ENCODE data around the gene BRD9.

DNA sequence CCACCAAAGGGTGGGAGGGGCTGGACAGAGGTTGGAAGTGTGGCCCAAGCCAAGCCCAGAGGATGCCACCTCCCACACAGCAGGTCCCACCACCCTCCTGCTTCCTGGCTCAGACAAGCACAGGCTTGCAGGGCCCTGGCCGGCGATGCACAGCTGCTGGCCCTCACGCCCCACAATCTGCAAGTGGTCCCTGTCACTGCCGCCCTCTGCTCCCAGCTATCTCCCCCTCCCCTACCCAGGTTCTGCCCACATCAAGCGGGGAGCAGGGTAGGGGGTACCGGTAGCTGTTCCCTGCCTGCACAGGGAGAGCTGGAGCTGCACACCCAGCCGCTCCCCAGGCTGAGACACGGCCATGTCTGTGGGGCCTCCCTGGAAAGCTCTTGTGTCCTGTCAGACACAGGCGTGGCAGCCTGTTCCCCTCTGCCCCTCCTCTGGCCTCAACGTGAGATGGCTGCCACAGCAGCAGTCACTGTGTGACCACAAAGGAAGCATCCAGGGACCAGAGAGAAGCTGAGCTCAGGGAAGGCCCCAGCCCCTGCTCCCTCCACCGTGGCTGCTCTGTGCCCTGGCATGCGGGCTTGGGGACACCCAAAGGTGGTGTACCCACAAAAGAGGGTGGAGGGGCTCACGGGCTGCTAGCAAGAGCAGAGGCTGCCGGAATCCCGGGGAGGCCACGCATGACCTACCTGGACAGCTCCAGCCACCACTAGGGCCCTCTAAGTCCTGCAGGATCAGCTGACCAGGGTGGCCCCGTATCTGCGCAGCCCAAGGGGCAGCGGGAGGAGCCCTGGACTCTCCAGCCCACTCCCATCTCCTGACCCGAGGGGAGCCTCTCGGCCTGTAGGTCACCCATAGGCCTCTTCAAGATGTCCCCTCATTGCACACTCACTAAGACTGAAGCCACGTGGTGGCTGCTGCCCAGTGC is 30.9 kb downstream of the BRD9 start:
- TF ChIP-seq, protein P1, sequence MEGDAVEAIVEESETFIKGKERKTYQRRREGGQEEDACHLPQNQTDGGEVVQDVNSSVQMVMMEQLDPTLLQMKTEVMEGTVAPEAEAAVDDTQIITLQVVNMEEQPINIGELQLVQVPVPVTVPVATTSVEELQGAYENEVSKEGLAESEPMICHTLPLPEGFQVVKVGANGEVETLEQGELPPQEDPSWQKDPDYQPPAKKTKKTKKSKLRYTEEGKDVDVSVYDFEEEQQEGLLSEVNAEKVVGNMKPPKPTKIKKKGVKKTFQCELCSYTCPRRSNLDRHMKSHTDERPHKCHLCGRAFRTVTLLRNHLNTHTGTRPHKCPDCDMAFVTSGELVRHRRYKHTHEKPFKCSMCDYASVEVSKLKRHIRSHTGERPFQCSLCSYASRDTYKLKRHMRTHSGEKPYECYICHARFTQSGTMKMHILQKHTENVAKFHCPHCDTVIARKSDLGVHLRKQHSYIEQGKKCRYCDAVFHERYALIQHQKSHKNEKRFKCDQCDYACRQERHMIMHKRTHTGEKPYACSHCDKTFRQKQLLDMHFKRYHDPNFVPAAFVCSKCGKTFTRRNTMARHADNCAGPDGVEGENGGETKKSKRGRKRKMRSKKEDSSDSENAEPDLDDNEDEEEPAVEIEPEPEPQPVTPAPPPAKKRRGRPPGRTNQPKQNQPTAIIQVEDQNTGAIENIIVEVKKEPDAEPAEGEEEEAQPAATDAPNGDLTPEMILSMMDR (conservative IDR thresholded peaks at IDR 0.05 in 1 of 2, IDR thresholded peaks at IDR 0.05 in 1 of 2; ENCODE audit: low read depth in 1 of 2, low read length in 2 of 2): no peak
- no peak for TF ChIP-seq EZH2 (IDR thresholded peaks at IDR 0.05; ENCODE audit: low read length, missing control alignments)

Measured in fibroblast of lung (primary cell).